Measurements from ENCODE around the gene PCED1A.

PCED1A gene, protein sequence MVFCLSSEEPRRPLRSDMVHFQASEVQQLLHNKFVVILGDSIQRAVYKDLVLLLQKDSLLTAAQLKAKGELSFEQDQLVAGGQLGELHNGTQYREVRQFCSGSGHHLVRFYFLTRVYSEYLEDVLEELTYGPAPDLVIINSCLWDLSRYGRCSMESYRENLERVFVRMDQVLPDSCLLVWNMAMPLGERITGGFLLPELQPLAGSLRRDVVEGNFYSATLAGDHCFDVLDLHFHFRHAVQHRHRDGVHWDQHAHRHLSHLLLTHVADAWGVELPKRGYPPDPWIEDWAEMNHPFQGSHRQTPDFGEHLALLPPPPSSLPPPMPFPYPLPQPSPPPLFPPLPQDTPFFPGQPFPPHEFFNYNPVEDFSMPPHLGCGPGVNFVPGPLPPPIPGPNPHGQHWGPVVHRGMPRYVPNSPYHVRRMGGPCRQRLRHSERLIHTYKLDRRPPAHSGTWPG

DNA sequence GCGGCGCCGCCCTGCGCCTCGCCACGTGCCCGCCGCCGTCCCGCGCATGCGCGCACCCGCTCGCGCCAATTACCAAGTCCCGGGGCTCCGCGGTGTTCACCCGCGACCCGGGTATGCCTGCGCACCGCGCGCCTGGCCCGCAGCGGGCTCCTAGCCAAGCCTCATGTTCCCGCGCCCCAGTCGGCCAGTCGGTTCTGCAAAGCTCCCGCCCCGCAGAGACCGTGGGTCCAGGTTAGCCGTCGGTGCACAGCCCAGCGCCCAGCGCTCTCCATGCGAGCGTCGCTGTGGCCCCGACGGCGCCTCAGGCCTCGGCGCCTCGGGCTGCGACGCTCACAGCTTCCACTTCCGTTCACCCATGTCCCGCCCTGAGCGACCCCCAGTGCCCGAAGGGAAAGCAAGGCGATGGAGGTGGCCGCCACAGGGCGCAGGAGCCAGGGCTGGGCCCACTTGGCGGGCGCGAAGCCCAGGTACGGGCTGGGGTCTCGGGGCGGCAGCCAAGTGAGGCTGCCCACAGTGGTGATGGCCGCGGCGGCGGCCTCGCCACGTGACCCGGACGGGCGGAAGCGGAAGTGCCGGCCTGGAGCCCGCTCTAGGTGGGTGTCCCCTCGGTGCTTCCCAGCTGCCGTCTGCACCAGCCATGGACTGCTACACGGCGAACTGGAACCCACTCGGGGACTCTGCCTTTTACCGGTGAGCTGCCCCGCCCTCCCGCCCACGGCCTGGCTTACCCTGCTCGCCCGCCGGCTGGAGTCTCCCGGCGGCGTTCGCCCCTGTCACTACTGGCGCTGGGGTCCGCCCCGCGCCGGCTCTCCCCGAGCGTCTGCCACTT, at the start of gene PCED1A, which contains the start of gene VPS16:
Gene PCED1A, minus strand, starts transcription at position 518 of the 829 bp plus-strand sequence. CDS start 743 bp downstream, outside the sequence.
Gene VPS16, plus strand, starts transcription at position 608 of the 829 bp plus-strand sequence. Its CDS starts 30 bp downstream, at position 638.
- peak within 1 kb of the TSS; percentile 89 for H3K4me3 ChIP-seq (ENCODE audit: low read depth, low read length)

DNA sequence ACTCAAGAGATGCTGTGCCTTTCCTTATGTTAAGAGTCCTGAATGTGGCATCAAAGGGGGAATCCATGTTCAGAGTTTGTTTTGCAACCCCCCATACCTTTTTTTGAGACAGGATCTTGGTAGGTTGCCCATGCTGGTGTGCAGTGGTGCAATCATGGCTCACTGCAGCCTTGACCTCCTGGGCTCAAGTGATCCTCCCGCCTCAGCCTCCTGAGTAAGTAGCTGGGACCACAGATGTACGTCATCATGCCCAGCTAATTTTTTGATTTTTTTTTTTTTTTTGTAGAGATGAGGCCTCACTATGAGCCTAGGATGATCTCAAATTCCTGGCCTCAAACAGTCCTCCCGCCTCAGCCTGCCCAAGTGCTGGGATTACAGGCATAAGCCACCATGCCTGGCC, 49.3 kb upstream of the PCED1A start:
- no peaks in the 10 kb centered on the region for H3K27me3 ChIP-seq (ENCODE audit: control insufficient read depth, insufficient read depth, low read length)
- no peak overlapping the region for H3K4me3 ChIP-seq (ENCODE audit: low read depth, low read length)
- no peaks in the 10 kb centered on the region for H3K36me3 ChIP-seq (ENCODE audit: control insufficient read depth, insufficient read depth, low read length)
- no peaks in the 10 kb centered on the region for H3K4me1 ChIP-seq (ENCODE audit: control insufficient read depth, insufficient read depth, low read length)
- H3K9ac ChIP-seq (ENCODE audit: low read depth, low read length) = no peak overlapping the region
- no peaks in the 10 kb centered on the region for H3K9me3 ChIP-seq (ENCODE audit: control insufficient read depth, insufficient read depth, low read length)

More for the DNA sequence above, at the start of gene PCED1A, which contains the start of gene VPS16:
- H3K36me3 ChIP-seq (ENCODE audit: control insufficient read depth, insufficient read depth, low read length) = peaks cover 6% of the 10 kb centered on the region
- H3K4me1 ChIP-seq (ENCODE audit: control insufficient read depth, insufficient read depth, low read length) = no peaks in the 10 kb centered on the region
- no peaks in the 10 kb centered on the region for H3K9me3 ChIP-seq (ENCODE audit: control insufficient read depth, insufficient read depth, low read length)
- H3K27me3 ChIP-seq (ENCODE audit: control insufficient read depth, insufficient read depth, low read length) = peaks cover 18% of the 10 kb centered on the region
- no peak within 1 kb of the TSS for H3K9ac ChIP-seq (ENCODE audit: low read depth, low read length)

DNA sequence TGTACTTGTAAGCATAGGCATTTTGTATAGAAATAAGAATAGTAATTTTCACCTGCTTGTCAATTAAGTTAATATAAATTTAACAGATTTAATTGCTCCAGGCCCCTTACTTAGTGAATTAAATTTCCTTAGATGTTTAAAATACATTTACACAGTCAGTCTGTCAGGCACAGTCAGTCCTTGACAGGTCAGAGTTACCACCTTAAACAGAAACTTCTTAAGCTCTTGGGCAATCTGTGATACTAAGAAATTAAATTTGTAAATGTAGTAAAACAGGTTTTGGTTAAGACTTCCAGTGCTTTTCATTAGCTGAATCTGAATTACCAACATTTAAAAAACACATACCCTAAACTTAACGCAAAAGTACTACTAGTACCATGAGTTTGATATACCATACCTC, 48.8 kb upstream of the PCED1A start:
- Histone ChIP-seq H3K4me1 (ENCODE audit: control insufficient read depth, insufficient read depth, low read length) (no peaks in the 10 kb centered on the region), H3K27me3 (ENCODE audit: control insufficient read depth, insufficient read depth, low read length) (no peaks in the 10 kb centered on the region), H3K9me3 (ENCODE audit: control insufficient read depth, insufficient read depth, low read length) (no peaks in the 10 kb centered on the region), H3K36me3 (ENCODE audit: control insufficient read depth, insufficient read depth, low read length) (no peaks in the 10 kb centered on the region), H3K9ac (ENCODE audit: low read depth, low read length) (no peak overlapping the region), H3K4me3 (ENCODE audit: low read depth, low read length) (no peak overlapping the region)

DNA sequence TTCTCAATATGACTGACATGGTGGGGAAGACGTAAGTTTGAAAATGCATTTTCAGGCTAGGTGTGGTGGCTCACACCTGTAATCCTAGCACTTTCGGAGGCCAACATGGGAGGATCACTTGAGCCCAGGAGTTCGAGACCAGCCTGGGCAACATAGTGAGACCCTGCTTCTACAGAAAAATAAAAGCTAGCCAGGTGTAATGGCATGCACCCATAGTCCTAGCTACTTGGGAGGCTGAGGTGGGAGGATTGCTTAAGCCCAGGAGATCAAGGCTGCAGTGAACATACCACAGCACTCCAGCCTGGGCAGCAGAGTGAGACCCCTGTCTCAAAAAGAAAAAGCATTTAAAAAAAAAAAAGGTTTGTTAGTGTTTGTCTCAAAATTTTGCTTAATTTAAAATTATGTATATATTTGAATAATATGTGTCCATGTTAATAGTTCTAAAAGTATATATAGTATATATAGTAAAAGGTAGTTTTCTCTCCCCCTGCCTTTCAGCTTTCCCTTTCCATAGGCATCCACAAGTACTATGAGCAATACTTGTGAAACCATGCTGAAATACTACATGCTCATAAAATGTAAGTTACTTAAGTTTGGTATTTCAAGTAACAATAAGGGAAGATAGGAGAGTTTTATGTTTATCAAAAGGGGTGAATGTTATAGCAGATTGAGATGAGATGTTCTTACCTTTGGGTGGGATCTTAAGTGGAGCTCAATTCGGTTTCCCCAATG, 47.9 kb upstream of the PCED1A start:
- H3K27me3 ChIP-seq (ENCODE audit: control insufficient read depth, insufficient read depth, low read length) = no peaks in the 10 kb centered on the region
- no peak overlapping the region for H3K4me3 ChIP-seq (ENCODE audit: low read depth, low read length)
- H3K4me1 ChIP-seq (ENCODE audit: control insufficient read depth, insufficient read depth, low read length) = no peaks in the 10 kb centered on the region
- no peak overlapping the region for H3K9ac ChIP-seq (ENCODE audit: low read depth, low read length)
- H3K36me3 ChIP-seq (ENCODE audit: control insufficient read depth, insufficient read depth, low read length) = no peaks in the 10 kb centered on the region
- no peaks in the 10 kb centered on the region for H3K9me3 ChIP-seq (ENCODE audit: control insufficient read depth, insufficient read depth, low read length)

DNA sequence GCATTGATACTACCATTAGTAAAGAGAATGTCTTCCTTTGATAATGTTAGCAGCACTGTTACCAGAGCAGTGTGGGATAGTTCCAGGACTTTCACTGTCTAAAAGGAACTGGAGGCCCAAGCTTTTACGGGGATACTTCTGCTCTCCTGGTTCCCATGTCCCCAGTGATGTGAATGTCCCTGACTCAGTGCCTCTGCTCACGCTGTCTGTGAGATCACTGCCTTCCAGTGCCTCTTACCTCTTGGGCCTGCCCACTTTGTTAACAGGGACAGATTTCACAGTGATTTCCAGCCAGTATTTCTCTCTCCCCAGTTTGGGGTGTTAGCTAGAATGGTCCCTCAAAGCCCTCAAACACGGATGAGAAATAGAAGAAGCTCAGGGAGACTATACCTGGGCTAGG, 47.3 kb upstream of the PCED1A start:
- no peaks in the 10 kb centered on the region for H3K36me3 ChIP-seq (ENCODE audit: control insufficient read depth, insufficient read depth, low read length)
- no peak overlapping the region for H3K9ac ChIP-seq (ENCODE audit: low read depth, low read length)
- H3K27me3 ChIP-seq (ENCODE audit: control insufficient read depth, insufficient read depth, low read length) = no peaks in the 10 kb centered on the region
- H3K9me3 ChIP-seq (ENCODE audit: control insufficient read depth, insufficient read depth, low read length) = no peaks in the 10 kb centered on the region
- no peaks in the 10 kb centered on the region for H3K4me1 ChIP-seq (ENCODE audit: control insufficient read depth, insufficient read depth, low read length)
- no peak overlapping the region for H3K4me3 ChIP-seq (ENCODE audit: low read depth, low read length)

DNA sequence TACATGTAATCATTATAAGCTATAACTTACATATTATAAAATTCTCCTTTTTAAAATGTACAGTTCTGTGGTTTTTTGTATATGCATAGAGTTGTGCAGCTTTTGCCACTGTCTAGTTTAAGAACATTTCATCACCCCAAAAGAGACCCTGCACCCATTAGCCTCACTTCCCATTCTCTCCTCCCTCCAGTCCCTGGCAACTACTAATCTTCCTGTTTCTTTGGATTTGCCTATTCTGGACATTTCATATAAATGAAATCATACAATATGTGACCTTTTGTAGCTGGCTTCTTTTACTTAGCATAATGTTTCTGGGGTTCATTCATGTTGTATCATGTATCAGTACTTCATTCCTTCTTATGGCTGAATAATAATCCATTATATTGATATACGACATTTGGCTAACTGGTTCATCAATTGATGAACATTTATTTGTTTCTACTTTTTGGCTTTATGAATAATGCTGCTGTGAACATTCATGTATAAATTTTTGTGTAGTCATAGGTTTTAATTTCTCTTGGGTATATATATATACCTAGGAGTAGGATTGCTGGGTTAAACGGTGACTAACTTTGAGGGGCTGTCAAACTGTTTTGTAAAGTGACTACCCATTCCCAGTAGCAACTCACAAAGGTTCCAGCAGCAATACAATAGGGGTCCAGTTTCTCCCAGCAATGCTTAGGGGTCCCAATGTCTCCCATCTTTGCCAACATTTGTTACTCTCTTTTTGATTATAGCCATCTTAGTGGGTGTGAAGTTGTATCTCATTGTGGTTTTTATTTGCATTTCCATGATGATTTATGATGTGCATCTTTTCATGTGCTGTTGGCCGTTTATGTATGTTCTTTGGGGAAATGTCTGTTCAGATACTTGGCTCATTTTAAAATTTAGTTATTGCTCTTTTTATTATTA, 43.5 kb upstream of the PCED1A start:
- Histone ChIP-seq H3K36me3 (ENCODE audit: control insufficient read depth, insufficient read depth, low read length) (no peaks in the 10 kb centered on the region), H3K9ac (ENCODE audit: low read depth, low read length) (no peak overlapping the region), H3K27me3 (ENCODE audit: control insufficient read depth, insufficient read depth, low read length) (no peaks in the 10 kb centered on the region), H3K4me3 (ENCODE audit: low read depth, low read length) (no peak overlapping the region), H3K4me1 (ENCODE audit: control insufficient read depth, insufficient read depth, low read length) (no peaks in the 10 kb centered on the region), H3K9me3 (ENCODE audit: control insufficient read depth, insufficient read depth, low read length) (no peaks in the 10 kb centered on the region)

DNA sequence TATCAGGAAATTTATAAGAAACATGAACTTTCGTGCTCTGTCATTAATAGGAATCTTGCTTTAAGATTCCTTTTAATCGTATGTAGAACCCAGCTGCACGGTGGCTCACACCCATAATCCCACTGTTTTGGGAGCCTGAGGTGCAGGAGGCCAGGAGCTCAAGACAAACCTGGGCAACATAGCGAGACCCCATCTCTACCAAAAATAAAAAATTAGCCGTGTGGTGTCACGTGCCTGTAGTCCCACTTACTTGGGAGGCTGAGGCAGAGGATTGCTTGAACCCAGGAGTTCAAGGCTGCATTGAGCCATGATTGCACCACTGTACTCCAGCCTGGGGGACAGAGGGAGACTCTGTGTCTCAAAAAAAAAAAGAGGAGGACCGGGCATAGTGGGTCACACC, 40.2 kb upstream of the PCED1A start:
- H3K36me3 ChIP-seq (ENCODE audit: control insufficient read depth, insufficient read depth, low read length) = no peaks in the 10 kb centered on the region
- no peaks in the 10 kb centered on the region for H3K4me1 ChIP-seq (ENCODE audit: control insufficient read depth, insufficient read depth, low read length)
- no peak overlapping the region for H3K4me3 ChIP-seq (ENCODE audit: low read depth, low read length)

DNA sequence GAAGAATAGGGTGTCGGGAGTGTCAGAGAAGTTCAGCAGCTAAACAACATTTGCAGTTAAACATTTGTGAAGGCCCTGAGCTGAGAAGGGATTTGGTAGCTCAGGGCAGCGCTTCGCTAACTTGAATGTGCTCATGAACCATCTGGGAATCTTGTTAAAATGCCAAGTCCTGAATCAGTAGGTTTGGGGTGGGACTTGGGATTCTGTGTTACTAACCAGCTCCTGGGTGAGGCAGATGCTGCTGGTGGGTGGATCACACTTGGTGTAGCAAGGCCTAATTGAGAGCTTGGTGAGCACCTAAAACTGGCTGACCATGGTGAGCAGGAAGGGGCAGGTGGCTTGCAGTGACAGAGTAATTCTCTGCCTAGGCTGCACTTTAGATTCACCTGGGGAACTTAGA, 38.7 kb upstream of the PCED1A start:
- no peaks in the 10 kb centered on the region for H3K27me3 ChIP-seq (ENCODE audit: control insufficient read depth, insufficient read depth, low read length)
- H3K9me3 ChIP-seq (ENCODE audit: control insufficient read depth, insufficient read depth, low read length) = no peaks in the 10 kb centered on the region
- H3K4me1 ChIP-seq (ENCODE audit: control insufficient read depth, insufficient read depth, low read length) = peaks cover 4% of the 10 kb centered on the region
- H3K4me3 ChIP-seq (ENCODE audit: low read depth, low read length) = no peak overlapping the region
- no peak overlapping the region for H3K9ac ChIP-seq (ENCODE audit: low read depth, low read length)
- H3K36me3 ChIP-seq (ENCODE audit: control insufficient read depth, insufficient read depth, low read length) = no peaks in the 10 kb centered on the region

More for the DNA sequence above, 40.2 kb upstream of the PCED1A start:
- H3K9ac ChIP-seq (ENCODE audit: low read depth, low read length) = no peak overlapping the region
- H3K9me3 ChIP-seq (ENCODE audit: control insufficient read depth, insufficient read depth, low read length) = no peaks in the 10 kb centered on the region
- H3K27me3 ChIP-seq (ENCODE audit: control insufficient read depth, insufficient read depth, low read length) = no peaks in the 10 kb centered on the region

DNA sequence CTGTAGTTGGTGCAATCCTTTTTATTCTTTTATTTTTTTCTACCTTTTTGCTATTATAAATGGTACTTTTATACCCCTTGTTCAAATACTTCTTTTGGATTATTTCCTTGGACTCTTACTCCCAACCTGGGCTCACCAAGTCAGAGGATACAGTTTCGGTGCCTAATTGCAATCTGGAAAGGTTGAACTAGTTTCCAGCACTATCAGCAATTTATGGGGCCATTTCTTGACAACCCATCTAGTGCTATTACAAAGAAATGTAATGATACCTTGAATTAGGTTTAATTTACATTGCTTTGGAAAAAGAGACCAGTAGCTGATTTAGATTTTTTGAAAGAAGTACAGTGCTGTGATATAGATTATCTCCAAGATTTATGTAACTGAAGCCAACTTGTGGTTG, 38.1 kb upstream of the PCED1A start:
- Histone ChIP-seq H3K9ac (ENCODE audit: low read depth, low read length) (no peak overlapping the region), H3K36me3 (ENCODE audit: control insufficient read depth, insufficient read depth, low read length) (no peaks in the 10 kb centered on the region), H3K4me1 (ENCODE audit: control insufficient read depth, insufficient read depth, low read length) (peaks cover 4% of the 10 kb centered on the region), H3K4me3 (ENCODE audit: low read depth, low read length) (no peak overlapping the region), H3K9me3 (ENCODE audit: control insufficient read depth, insufficient read depth, low read length) (no peaks in the 10 kb centered on the region), H3K27me3 (ENCODE audit: control insufficient read depth, insufficient read depth, low read length) (no peaks in the 10 kb centered on the region)

DNA sequence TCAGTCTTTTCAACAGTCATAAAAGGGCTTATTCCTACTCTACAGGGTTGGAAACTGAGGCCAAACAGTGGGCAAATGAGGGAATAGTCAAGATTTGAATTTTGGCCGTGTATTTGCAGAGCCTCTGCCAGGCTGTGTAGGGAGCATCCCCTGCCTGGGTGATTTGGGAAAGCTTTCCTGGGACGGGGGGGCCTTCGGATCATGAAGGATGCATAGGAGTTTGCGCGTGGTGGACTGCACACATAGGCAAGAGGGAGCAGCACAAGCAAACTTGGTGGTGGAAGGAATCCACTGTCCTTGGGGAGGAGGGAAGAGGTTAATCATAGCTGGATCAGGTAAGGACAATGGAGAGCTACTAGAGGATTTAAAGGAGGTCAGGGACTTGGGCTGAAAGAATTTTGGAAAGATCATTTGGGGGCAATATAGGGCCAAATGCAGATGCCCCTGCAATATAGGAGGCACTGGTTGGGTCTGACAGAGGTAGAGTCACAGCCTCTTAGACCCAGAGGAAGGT, 35.3 kb upstream of the PCED1A start:
- H3K4me3 ChIP-seq (ENCODE audit: low read depth, low read length) = no peak overlapping the region

More for the DNA sequence above, 35.3 kb upstream of the PCED1A start:
- Histone ChIP-seq H3K36me3 (ENCODE audit: control insufficient read depth, insufficient read depth, low read length) (no peaks in the 10 kb centered on the region), H3K4me1 (ENCODE audit: control insufficient read depth, insufficient read depth, low read length) (peaks cover 4% of the 10 kb centered on the region), H3K9ac (ENCODE audit: low read depth, low read length) (no peak overlapping the region), H3K9me3 (ENCODE audit: control insufficient read depth, insufficient read depth, low read length) (no peaks in the 10 kb centered on the region), H3K27me3 (ENCODE audit: control insufficient read depth, insufficient read depth, low read length) (peaks cover 16% of the 10 kb centered on the region)
